CD4-positive, alpha-beta T cell treated with Interleukin-6 at 100 ng/mL for 8 hours (primary cell): ENCODE results near the gene SH3D21.

Source experiments
- DNase-seq: peaks from one replicate; pipeline ENCODE4 v3.0.0-alpha.2; 2020; ENCODE audit warnings: mixed read lengths, low spot score

The SH3D21 gene

DNA sequence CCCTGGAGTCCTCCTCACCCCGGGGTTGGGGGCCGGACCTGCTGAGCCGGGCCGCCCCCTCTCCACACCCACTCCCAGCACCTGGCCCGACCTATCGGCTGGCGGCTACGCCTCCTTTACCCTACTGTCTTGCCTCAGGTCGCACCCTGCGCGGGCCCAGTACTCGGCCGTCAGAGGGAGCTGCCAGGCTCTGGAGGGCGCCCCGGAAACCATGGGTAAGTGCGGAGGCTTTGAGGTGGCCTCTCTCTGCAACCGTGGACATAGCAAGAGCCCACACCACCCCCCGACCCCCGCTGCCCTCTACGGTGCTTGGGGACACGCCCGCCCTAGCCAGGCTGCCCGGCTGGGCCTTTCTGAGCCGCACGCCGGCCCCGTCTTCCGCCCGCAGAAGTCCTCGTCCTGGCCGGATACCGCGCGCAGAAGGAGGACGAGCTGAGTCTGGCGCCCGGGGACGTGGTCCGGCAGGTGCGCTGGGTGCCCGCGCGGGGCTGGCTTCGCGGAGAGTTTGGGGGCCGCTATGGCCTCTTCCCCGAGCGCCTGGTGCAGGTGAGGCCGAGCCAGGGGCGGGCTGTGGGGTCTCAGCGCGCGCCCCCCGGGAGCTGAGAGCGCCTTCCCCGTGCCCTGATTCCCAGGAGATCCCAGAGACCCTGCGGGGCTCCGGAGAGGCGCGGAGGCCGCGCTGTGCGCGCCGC is at the start of gene SH3D21:
Gene SH3D21, plus strand, starts transcription at position 159 of the 692 bp plus-strand sequence. Its CDS starts 53 bp downstream, at position 212.
- peak; percentile 31 for DNase-seq

DNA sequence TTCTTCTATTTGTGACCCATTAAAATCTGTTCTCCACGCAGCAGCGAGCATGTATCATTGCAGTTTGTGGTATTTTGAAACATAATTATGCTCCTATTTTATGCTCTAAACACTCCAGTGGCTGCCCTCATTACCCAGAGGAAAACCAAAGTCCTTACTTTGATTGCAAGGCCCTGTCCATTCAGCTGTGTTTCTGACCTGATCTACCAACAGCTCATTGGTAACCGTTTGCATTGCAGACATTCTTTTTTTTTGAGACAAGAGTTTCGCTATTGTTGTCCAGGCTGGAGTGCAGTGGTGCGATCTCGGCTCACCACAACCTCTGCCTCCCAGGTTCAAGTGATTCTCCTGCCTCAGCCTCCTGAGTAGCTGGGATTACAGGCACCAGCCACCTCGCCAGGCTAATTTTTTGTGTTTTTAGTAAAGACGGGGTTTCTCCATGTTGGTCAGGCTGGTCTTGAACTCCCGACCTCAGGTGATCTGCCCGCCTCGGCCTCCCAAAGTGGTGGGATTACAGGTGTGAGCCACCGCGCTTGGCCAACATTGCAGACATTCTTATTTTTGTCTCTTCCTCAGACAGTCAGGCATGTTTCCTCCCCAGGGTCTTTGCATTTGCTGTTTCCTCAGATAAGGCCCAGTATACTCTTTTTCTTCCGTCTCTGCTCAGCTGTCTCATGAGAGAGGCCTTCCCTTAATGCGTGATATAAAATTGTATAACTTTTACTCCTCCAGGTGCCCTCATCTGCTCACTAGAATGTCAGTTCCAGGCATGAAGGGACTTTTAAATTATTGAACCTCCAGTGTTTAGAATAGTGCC is 49.4 kb upstream of the SH3D21 start:
- no peak for DNase-seq

DNA sequence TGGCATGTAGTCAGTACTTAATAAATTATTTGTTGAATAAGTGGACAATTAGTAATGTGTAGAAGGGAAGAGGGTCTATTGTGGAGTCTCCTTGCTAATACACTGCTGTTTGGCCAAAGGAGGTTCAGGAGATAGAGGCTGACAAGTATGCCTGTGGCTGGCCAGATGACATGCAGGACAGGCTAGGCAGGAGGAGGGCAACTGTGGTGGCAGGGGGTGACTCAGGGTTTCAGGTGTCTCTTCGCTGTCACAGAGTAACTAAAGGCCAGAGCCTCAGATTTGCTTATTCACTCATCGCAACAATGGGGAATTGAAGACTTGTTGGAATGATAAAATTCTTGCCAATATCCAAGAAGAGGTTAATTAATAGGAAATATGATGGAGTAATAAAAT is 48.8 kb upstream of the SH3D21 start:
- no peak for DNase-seq

DNA sequence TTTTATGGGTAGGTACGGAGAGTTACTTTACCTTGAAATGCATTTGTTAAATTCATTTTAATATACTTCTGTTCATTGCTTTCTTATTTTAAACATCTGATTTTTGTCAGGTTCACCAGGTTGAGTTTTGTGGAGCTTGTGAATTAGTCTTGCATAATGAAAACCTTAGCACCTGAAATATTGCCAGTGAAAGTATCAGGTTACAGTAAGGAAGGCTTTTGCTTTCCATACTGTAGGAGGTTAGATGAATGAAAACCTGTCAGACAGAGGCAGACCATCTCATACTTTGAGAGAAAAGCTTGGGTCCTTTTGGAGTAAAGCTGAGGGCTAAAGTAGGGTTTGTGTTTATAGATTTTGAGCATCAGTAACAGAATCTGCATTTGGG is 47.2 kb upstream of the SH3D21 start:
- DNase-seq, result no peak

DNA sequence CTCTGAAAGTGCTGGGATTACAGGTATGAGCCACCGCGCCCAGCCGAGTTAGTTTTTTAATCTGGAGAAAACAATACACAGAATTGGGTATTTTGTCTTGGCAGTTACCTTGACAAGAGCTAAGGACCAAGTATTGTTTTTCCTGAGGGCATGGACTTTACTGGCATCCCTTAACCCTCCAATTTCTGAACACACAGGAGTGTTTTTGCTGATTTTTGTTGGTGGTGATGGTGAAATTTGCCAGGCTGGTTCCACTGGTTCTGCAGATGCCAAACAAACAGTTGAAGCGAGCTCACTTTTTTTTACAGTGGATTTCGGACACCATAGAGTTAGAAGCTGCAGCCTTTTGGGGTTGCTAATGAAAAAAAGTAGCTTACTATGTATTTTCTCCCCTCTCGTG is 37.2 kb upstream of the SH3D21 start:
- DNase-seq, result no peak

DNA sequence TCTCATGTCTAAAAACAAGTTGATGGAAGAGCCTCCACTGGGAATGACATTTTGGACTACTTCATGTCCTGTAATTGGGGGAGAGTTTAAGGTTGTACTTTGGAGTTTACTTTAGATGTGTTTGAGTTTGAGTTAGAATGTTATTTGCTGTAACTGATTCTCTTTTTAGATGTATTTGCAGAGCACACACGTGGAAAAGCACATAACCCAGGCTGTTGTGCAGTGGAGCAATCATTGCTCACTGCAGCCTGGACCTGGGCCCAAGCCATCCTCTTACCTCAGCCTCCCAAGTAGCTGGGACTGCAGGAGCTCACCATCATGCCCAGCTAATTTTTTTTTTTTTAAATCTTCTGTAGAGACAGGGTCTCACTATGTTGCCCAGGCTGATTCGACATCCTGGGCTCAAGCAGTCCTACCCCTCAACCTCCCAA is 36.7 kb upstream of the SH3D21 start:
- no peak for DNase-seq

DNA sequence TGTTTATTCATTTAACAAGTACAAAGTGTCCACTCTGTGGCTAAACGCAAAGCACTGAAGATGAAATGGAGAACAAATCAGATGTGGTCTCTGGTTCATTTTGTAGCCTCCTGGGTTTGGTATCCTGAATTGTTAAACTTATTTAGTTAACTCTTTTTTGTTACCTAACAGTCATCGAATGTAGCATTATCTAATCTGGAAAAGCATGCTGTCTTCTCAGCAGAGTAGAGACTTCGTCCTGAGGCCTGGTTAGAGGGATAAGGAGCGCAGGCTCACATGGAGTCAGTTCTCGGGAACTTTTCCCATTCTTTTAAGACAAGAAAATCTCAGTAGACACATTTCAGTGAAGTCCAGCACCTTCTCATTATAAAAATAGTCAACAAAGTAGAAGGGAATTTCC is 33.1 kb upstream of the SH3D21 start:
- DNase-seq, result no peak

DNA sequence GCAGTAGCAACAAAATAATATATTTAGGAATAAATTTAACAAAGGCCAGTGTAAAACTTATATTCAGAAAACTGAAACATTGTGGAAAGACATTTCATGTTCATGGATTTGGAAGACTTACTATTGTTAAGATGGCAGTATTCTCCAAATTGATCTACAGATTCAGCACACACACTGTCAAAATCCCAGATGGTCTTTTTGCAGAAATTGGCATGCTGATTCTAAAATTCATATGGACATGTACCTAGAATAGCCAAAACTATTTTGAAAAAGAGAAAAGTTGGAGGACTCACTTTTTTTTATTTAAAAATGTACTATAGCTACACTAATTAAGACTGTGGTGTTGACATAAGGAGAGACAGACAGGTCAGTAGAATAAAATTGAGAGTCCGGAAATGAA is 32.0 kb upstream of the SH3D21 start:
- no peak for DNase-seq

DNA sequence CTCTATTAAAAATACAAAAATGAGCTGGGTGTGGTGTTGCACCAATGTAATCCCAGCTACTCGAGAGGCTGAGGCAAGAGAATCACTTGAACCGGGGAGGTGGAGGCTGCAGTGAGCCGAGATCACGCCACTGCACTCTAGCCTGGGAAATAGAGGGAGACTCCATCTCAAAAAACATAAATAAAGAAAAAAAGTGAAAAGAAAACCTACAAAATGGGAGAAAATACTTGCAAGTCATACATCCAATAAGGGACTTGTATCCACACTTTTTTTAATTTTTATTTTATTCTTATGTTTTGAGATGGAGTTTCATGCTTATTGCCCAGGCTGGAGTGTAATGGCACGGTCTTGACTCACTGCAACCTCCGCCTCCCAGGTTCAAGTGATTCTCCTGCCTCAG is 29.5 kb upstream of the SH3D21 start:
- DNase-seq, result no peak

DNA sequence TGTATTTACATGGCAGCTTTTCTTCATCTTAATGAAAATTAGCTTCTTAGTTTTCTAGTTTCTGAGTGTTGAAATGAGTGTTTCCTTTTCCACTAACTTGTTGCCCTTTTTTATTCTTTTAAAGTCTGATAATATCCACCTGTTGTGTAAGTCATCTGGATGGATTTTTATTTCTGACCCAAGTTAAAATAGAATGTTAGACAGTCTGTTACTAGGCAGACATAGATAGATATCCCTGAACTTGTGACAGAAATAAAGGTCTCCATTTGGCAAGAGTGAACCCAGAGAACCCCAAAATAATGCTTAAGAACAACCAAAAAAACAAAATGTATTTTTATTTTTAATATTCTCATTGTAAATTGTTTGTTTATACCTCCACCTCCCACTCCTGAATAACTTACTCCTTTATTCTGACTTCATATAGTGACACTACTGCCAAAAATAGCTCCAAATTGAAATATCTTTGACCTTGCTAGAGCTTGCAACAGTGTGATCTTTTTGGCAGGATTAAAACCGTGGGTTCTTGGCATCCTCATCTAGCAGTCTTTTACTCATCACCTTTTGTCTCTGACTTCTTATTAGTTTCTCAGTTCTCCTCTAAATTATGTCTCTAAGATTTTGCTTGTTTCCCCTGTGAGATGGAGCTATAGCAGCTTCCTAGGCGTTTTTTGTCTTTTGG is 26.9 kb upstream of the SH3D21 start:
- no peak for DNase-seq

DNA sequence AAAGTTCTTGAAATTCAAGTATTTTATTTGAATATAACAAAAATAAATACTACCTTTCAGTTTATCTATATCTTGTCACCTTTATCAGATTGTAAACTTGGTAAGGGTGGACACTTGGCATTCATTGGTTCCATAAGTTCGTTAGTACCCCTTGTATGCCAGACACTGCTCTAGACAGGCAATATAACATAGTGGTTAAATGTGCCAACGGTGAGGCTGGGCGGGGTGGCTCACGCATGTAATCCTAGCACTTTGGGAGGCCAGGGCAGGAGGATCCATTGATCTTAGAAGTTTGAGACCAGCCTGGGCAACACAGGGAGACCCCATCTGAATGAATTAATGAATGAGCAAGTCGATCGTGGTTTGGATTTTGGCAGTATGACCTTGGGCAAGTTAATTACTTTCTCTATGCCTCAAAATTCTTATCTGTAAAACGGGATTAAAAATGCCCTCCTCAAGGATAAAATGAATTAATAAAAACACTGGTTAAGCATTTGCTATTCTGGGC is 26.3 kb upstream of the SH3D21 start:
- no peak for DNase-seq

DNA sequence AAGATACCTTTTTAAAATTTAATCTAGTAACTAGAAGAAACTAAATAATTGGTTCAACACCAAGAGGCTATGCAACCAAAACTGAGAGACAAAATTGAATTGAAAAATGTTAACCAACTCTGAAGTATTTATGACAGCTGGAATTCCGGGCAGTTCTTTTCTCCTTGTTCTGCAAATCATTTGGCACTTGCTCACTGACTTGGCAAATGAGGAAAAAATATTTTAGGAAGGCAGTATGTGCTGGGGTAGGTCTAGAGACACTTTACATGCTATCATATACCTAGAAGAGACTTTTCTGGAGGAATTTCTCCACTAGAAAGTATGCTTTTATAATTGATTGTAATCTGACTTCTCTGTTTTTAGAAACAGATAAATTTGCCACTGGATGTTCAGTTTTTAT is 22.1 kb upstream of the SH3D21 start:
- no peak for DNase-seq

DNA sequence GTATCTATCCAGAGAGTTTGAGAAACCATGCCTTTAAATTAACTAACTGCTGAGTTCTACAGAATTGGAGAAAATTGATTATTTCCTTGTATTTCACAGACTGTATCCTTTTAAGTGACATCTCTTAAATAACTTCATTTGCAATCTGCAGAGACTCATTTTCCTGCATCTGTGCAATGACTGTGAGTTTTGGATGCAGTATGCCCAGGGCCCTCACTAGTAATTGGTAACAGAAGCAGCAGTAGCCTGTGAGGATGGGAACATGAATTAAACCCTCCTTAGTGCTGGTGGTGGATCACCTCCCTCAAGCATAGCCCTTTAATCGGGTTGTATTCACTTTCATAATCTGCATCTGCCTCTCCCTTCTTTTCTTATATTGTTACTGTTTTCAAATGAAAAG is 21.7 kb upstream of the SH3D21 start:
- no peak for DNase-seq

DNA sequence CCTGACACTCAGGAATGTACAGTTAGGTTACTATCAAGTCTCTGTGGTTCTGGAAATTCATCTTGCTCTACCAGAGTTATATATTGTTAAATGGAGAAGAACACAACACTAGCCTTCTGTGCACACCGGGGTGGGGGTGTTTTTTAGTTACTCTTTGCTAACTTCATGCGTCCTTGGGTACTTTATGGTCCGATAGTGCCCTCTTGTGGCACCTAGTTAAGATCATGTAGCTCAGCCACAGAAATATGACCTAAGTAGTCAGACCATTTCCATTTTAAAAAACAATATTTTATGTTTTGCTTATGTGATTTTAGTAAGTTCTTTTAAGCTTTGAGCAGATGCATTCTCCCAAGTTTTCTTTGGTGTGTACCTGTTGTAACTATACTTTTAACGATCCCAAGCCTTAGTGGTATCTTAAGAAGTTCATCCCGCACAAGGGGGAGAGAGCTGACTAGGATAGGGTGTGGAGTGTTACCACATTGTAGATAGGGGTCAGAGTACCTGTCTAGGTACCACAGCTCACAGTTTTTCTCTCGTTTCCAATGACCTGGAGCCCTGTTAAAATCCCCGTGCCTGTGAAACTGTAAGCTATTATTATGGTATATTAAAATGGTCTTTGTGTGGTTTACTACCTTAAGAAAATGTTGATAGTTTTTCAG is 20.6 kb upstream of the SH3D21 start:
- DNase-seq, result peak; percentile 72

DNA sequence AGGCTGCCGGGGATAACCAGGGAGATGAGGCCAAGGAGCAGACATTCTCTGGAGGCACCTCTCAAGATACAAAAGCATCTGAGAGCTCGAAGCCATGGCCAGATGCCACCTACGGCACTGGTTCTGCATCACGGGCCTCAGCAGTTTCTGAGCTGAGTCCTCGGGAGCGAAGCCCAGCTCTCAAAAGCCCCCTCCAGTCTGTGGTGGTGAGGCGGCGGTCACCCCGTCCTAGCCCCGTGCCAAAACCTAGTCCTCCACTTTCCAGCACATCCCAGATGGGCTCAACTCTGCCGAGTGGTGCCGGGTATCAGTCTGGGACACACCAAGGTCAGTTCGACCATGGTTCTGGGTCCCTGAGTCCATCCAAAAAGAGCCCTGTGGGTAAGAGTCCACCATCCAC is 19.4 kb upstream of the SH3D21 start:
- DNase-seq, result no peak

DNA sequence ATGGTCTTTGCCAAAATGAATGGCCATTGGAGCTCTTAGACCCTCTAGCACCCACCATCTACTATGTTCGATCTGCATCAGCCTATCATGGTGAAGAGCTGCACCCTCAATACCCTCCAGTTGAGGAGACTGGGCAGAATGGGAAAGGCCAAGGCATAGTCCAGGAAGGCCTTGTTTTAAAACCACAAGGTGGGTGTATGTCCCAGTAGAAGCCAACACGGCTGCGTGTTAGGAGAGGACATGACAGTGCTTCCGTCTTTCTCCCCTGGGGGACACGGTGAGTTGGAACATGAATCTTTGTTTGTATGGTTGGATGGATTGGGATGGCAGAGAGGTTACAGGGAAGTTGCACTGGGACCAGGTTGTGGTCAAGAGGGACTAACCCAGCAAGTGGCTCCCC is 18.6 kb upstream of the SH3D21 start:
- no peak for DNase-seq

DNA sequence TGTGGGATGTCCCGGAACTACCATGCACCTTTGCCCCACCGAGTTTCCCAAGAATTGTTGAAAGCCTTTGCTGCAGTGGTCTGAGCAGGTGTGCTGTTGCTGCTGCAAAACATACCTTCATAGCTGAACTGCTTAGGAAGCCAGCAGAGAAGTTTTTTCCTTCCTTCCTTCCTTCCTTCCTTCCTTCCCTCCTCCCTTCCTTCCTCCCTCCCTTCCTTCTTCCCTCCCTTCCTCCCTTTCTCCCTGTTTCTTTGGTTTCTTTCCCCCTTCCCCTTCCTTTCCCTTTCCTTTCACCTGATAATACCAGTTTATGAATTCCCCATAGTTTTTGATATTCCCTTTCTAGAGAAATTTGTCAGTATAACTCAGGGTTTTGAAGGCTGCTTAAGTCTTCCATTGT is 10.8 kb upstream of the SH3D21 start:
- no peak for DNase-seq

DNA sequence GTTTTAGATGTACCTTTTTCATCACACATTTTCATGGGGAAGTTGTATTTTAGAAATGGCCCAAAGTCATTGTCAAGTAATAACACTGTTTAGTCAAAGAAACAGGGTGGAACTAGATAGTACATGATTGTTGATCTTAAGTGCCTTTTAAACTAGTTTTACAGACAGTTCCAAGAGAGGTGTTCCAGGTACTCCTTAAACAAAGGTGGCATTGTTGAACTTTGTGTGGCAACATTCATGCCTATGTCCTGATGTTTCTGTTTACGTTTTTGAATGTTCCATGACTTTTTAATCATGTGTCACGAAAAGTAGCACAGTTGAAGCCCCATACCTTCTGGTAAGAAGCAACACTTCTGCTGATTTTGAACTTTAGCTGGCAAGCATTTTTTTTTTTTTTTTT is 9.1 kb upstream of the SH3D21 start:
- DNase-seq, result no peak

DNA sequence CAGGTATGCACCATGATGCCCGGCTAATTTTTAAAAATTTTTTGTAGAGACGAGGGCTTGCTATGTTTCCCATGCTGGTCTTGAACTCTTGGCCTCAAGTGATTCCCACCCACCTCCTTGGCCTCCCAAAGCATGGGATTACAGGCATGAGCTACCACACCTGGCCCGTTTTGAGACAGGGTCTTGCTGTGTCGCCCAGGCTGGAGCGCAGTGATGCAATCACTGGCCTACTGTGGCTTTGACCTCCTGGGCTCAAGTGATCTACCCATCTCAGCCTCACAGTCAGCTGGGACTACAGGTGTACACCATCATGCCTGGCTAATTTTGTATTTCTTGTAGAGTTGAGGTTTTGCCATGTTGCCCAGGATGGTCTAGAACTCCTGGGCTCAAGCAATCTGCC is 7.5 kb upstream of the SH3D21 start:
- no peak for DNase-seq

DNA sequence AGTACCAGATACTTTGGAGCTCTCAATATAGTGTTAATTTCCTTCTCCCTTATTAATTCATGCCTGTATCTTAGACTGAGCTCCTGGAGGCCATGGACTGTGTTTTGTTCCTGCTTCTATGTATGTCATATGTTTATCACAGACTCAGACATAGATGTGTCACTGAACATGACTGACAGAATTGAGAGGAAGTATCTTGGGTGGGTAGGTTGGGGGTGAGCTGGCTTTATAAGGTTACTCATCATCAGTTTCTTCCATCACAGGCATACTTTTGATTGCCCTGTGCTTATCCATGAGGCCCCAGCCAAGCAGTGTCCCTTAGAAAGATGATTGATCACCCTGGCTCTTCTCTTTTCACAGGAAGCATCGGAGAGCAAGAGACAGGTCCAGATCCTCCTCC is 5.6 kb upstream of the SH3D21 start:
- no peak for DNase-seq

DNA sequence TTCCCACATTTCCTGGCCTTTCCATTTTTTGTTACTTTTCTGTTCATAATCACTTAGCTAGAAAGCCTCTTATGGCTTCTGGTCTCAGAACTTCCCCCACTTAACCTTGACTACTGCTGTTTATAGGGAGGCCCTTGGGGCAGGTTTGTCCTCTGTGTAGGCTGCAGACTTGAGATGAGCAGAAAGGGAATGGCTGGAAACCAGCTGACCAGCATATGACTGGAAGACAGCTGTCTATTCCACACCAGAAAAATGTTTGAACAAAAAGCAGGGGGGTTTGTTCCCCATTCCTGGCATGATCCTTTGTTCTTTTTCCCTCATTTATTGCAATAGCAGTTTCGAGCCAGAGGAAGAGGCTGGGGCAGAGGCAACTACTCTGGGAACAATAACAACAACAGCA is 4.9 kb upstream of the SH3D21 start:
- DNase-seq, result no peak

DNA sequence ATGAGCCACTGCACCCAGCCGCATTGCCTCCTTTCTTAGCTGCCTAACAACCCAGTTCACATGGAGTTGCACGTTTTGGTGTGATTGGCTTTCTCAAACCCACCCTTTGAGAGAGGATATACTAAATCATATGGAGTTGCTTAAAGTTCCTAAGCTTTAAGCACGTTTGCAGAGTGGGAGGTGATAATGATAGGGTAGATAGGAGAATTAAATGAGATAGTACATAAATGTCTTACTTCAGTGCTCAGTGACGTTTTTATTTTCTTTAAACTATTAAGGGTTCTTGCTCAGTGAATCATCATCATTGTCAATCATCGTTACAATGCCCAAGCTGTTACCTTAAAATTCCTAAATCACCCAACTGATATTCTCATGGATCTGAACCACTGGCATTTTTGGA is 2.9 kb upstream of the SH3D21 start:
- DNase-seq, result no peak
